Stomach (tissue), 9 donors: ENCODE data around the gene HLA-DOA. TPM values are rescaled to one million over a fixed set of nuclear protein-coding genes. Genes with fewer than 3 reads are reported as not detected.

ENCODE experiments used
- DNase-seq, 2 donors: peaks; one replicate each; pipeline versions ENCODE4 v3.0.0 to v3.0.0-alpha.2; 2013 to 2019
- H3K27ac ChIP-seq, 5 donors: fragments of 200-600 bp in 4 of 5; sonication (generic) in 4 of 5; one replicate each; pipeline ENCODE4 v1.5.1; 2013 to 2019; ENCODE audit warnings: mild to moderate bottlenecking in 1 of 5, moderate library complexity in 1 of 5
- H3K27me3 ChIP-seq, 3 donors: fragments of 200-600 bp; sonication (generic); one replicate each; pipeline ENCODE4 v1.5.1; 2017 to 2019; ENCODE audit warnings: mixed run types in 1 of 3
- H3K36me3 ChIP-seq, 4 donors: fragments of 200-600 bp; sonication (generic); 1 replicate in 3 of 4; 2 replicates in 1 of 4; pipeline ENCODE4 v1.5.1; 2016 to 2019
- H3K4me1 ChIP-seq, 4 donors: fragments of 200-600 bp; sonication (generic); one replicate each; pipeline ENCODE4 v1.5.1; 2016 to 2019
- H3K4me3 ChIP-seq, 4 donors: fragments of 200-600 bp; sonication (generic) in 3 of 4; one replicate each; pipeline ENCODE4 v1.5.1; 2016 to 2019; ENCODE audit warnings: mild to moderate bottlenecking in 1 of 4
- H3K9me3 ChIP-seq, 4 donors: fragments of 200-600 bp; sonication (generic); one replicate each; pipeline ENCODE4 v1.5.1; 2016 to 2019
- EP300 ChIP-seq: sonication (generic); formaldehyde crosslinking; IDR thresholded peaks from one replicate; pipeline ENCODE4 v1.6.1; 2017; ENCODE audit warnings: antibody characterized with exemption
- POLR2A ChIP-seq, 4 donors: fragments of 450-650 bp; IDR thresholded peaks; one replicate each; pipeline ENCODE4 v1.6.1; 2016; ENCODE audit warnings: antibody characterized with exemption in 4 of 4, control low read depth in 2 of 4, mild to moderate bottlenecking in 1 of 4, moderate library complexity in 1 of 4
- POLR2AphosphoS5 ChIP-seq, 3 donors: sonication (generic); formaldehyde crosslinking; IDR thresholded peaks; one replicate each; pipeline ENCODE4 v1.6.1; 2016; ENCODE audit warnings: antibody characterized with exemption in 3 of 3
- WGBS, 5 donors: extraction: QIAGEN DNeasy Blood & Tissue Kit in 3 of 5; methylation state at CpG; one replicate each; pipeline versions ENCODE4 v1.1.5 to v1.1.7; 2013 to 2018; 5-methylcytosine and 5-hydroxymethylcytosine counted together
- intact Hi-C: fragments of 100-400 bp; cut with DNase I; formaldehyde crosslinking; loops from one replicate; pipeline ENCODE4 v1.15.1; 2023; ENCODE audit warnings: low total_unique reads
- polyA plus RNA-seq, 3 donors: library from polyadenylated mRNA; stranded (reverse); fragments of 200-250 nt; gene quantifications; one replicate each; pipeline ENCODE4 v1.2.3, GENCODE V29; 2013
- total RNA-seq, 5 donors: library from RNA; depleted of rRNA; stranded (reverse); fragments of >200 nt; gene quantifications; one replicate each; pipeline versions ENCODE4 v1.1.0 to v1.2.3, GENCODE V29; 2014 to 2016
- TF ChIP-seq, protein P1 (sequence below), 7 experiments: fragments of 450-650 bp in 4 of 7; fragments of 200-600 bp in 3 of 7; sonication (generic) in 3 of 7; IDR thresholded peaks; one replicate each; pipeline ENCODE4 v1.5.1; 2016 to 2019; ENCODE audit warnings: antibody characterized with exemption in 7 of 7, control low read depth in 2 of 7, mild to moderate bottlenecking in 1 of 7
- donor health status: healthy with polysubstance abuse.
- donor health status: Bipolar disorder and iron deficiency.
- donor health status: healthy.

HLA-DOA gene
- total and polyA plus RNA-seq, 8 donors: 0.45 to 3.9 (median 0.92) TPM; not detected in 1

DNA sequence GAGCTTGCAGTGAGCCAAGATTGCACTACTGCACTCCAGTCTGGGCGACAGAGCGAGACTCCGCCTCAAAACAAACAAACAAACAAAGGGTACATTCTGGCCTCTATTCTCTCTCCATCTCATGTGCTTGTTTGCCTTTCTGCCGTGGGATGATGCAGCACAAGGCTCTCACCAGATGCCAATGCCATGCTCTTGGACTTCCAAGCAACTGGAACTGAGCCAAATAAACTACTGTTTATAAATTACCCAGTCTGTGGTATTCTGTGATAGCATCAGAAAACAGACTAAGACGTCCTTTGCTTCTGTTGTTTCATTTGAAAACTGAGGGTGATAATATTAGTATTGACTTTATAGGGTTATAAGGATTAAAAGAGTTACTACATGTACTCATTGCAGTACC, 44.6 kb downstream of the HLA-DOA start:
- Histone ChIP-seq H3K9me3 (no peaks in the 10 kb centered on the region), H3K27me3 (no peaks in the 10 kb centered on the region), H3K4me1 (peaks cover 19 to 36% (median 19%) of the 10 kb centered on the region in 4 donors), H3K27ac (no peak overlapping the region), H3K36me3 (no peaks in the 10 kb centered on the region), H3K4me3 (no peak overlapping the region)
- no peak for DNase-seq
- WGBS, 5 donors: 72 to 81% (median 75%) methylated on average over 5 of the region's 5 CpGs
- intact Hi-C loops: no loop called here
- no peak for TF ChIP-seq POLR2A (IDR thresholded peaks at IDR 0.05)
- no peak for TF ChIP-seq POLR2AphosphoS5 (IDR thresholded peaks at IDR 0.05)
- TF ChIP-seq, protein P1, sequence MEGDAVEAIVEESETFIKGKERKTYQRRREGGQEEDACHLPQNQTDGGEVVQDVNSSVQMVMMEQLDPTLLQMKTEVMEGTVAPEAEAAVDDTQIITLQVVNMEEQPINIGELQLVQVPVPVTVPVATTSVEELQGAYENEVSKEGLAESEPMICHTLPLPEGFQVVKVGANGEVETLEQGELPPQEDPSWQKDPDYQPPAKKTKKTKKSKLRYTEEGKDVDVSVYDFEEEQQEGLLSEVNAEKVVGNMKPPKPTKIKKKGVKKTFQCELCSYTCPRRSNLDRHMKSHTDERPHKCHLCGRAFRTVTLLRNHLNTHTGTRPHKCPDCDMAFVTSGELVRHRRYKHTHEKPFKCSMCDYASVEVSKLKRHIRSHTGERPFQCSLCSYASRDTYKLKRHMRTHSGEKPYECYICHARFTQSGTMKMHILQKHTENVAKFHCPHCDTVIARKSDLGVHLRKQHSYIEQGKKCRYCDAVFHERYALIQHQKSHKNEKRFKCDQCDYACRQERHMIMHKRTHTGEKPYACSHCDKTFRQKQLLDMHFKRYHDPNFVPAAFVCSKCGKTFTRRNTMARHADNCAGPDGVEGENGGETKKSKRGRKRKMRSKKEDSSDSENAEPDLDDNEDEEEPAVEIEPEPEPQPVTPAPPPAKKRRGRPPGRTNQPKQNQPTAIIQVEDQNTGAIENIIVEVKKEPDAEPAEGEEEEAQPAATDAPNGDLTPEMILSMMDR (IDR thresholded peaks at IDR 0.05): no peak
- TF ChIP-seq EP300: no peak

DNA sequence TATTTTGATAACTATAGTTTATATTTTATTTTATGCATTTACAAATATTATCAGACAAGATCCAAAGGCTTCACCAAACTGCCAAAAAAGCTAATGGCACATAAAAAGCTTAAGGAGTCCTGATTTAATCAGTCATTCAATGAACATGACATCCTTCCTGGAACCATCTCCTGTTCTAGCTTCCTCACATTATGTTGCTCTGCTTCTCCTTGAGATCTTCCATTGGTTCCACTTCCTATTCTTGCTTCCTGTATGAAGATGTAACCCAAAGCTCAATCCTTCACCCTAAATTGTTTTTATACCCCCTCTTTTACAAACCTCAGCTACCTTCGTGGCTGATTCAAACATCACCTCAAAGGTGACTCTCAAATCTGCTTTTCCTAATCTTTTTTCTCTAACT, 45.5 kb downstream of the HLA-DOA start:
- H3K27me3 ChIP-seq: no peaks in the 10 kb centered on the region
- H3K27ac ChIP-seq: no peak overlapping the region
- H3K4me1 ChIP-seq: peaks cover 19 to 36% (median 19%) of the 10 kb centered on the region in 4 donors
- no peaks in the 10 kb centered on the region for H3K9me3 ChIP-seq
- DNase-seq: no peak
- TF ChIP-seq POLR2AphosphoS5 (IDR thresholded peaks at IDR 0.05): no peak
- TF ChIP-seq EP300: no peak
- TF ChIP-seq, protein P1 (IDR thresholded peaks at IDR 0.05): no peak
- no peak for TF ChIP-seq POLR2A (IDR thresholded peaks at IDR 0.05)
- H3K4me3 ChIP-seq: no peak overlapping the region
- no peaks in the 10 kb centered on the region for H3K36me3 ChIP-seq
- WGBS, 5 donors: 45 to 67% (median 55%) methylated on average over 1 of the region's 1 CpG
- intact Hi-C loops: no loop called here

DNA sequence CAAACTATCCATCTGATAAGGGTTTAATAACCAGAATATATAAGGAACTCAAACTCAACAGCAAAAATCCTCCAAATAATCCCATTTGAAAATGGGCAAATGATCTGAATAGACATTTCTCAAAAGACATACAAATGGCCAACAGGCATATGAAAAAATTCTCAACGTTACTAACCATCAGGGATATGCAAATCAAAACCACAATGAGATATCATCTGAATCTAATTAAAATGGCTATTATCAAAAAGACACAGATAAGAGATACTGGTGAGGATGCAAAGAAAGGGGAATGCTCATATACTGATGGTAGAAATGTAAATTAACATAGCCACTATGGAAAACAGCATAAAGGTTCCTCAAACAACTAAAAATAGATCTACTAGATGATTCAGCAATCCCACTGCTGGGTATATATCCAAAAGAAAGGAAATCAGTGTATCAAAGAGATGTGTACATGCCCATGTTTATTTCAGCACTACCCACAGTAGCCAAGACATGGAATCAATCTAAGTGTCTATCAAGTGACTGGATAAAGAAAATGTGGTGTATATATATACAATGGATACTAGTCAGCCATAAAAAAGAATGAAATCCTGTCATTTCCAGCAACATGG, 47.1 kb downstream of the HLA-DOA start:
- Histone ChIP-seq H3K36me3 (no peaks in the 10 kb centered on the region), H3K4me1 (peaks cover 16 to 33% (median 19%) of the 10 kb centered on the region in 4 donors), H3K9me3 (no peaks in the 10 kb centered on the region), H3K27me3 (no peaks in the 10 kb centered on the region), H3K4me3 (no peak overlapping the region), H3K27ac (no peak overlapping the region)
- TF ChIP-seq POLR2A (IDR thresholded peaks at IDR 0.05): no peak
- 45 to 70% (median 47%) methylated on average over 1 of the region's 1 CpG for WGBS, 5 donors
- intact Hi-C loops: no loop called here
- DNase-seq: no peak

DNA sequence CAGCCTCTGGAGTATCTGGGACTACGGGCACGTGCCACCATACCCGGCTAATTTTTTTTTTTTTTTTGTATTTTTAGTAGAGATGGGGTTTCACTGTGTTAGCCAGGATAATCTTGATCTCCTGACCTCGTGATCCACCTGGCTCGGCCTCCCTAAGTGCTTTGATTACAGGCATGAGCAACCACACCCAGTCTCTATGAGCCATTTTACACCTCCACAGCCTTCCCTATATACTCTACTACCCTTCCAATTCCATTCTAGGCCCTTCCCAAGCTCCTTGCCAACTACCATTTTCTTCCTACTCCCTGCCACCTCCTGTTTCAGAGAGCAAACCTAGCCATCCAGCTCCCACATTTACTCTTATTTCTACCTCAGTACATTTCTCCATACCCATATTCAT, 48.8 kb downstream of the HLA-DOA start:
- Histone ChIP-seq H3K9me3 (no peaks in the 10 kb centered on the region), H3K27ac (no peak overlapping the region), H3K4me3 (no peak overlapping the region), H3K36me3 (no peaks in the 10 kb centered on the region), H3K4me1 (peaks cover 0 to 15% (median 1%) of the 10 kb centered on the region in 4 donors), H3K27me3 (no peaks in the 10 kb centered on the region)
- no peak for TF ChIP-seq POLR2A (IDR thresholded peaks at IDR 0.05)
- 86 to 97% (median 89%) methylated on average over 5 of the region's 5 CpGs for WGBS, 5 donors
- intact Hi-C loops: no loop called here
- no peak for DNase-seq

DNA sequence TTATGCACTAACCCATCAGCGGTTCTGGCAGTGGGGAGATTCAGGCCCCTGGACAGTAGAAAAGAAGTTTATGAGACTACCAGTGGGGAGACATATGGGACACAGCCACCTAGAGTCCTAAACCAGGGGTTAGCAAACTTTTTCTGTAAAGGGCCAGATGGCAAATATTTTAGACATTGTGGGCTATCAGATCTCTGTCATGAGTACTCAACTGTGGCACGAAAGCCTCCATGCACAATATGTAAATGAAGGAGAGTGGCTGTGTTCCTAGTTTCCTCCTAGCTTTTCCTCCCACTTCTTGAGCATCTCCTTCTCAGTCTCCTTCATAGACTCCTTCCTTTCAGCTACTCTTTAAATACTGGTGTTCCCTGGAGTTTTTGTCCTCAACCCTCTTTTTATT, 53.2 kb downstream of the HLA-DOA start:
- intact Hi-C loops: no loop called here
- no peak for TF ChIP-seq POLR2AphosphoS5 (IDR thresholded peaks at IDR 0.05)
- TF ChIP-seq POLR2A (IDR thresholded peaks at IDR 0.05): no peak
- TF ChIP-seq, protein P1 (IDR thresholded peaks at IDR 0.05): no peak
- Histone ChIP-seq H3K4me3 (no peak overlapping the region), H3K27ac (no peak overlapping the region), H3K36me3 (no peaks in the 10 kb centered on the region), H3K27me3 (no peaks in the 10 kb centered on the region), H3K4me1 (peaks cover 0 to 32% (median 11%) of the 10 kb centered on the region in 4 donors), H3K9me3 (no peaks in the 10 kb centered on the region)
- no peak for DNase-seq
- WGBS, 5 donors: 68 to 96% (median 80%) methylated on average over 2 of the region's 2 CpGs
